MM.1S (cell line): ENCODE measurements around the gene RSPH10B.
"Not testable (repeated sequence)": the region's sequence is repeated elsewhere in the genome, so short reads cannot be mapped to it uniquely, and the experiment has no call there.

ENCODE experiments used
- EZH2phosphoT487 ChIP-seq: fragments of 300-600 bp; sonication (generic); IDR thresholded peaks from 2 replicates; pipeline ENCODE4 v1.6.1; 2018; ENCODE audit warnings: antibody characterized with exemption, low read length
- TF ChIP-seq, protein P1 (sequence below): fragments of 300-600 bp; sonication (generic); IDR thresholded peaks from 2 replicates; pipeline ENCODE4 v1.5.1; 2016; ENCODE audit warnings: antibody characterized with exemption, low read length, mixed read lengths

DNA sequence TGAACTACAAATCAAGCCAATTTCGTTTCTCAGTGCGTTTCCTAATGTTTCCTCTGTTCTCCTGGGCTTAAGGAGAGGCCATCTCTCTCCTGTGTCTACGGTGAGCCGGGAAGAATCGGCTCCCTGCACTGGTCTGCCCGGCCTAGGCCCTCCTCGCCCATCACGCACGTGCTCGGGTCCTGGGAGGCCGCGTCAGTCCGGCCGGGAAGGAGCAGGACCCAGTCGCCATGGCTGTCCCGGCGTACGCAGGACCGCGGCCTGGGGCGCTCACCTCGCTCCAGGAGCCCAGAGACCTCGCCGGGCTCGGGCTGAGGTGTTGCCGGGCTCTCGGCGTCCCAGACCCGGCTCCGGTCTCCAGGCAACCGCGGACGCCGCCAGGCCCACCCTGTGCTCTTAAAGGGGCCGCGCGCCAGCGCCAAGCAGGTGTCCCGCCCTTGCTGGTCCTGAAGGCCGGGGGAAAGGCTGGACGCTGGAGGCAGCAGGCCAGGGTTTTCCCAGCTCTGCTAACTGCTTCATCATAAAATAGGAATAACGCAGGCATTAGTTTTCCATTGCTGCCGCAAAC, at the start of gene RSPH10B:
- TF ChIP-seq, protein P1, sequence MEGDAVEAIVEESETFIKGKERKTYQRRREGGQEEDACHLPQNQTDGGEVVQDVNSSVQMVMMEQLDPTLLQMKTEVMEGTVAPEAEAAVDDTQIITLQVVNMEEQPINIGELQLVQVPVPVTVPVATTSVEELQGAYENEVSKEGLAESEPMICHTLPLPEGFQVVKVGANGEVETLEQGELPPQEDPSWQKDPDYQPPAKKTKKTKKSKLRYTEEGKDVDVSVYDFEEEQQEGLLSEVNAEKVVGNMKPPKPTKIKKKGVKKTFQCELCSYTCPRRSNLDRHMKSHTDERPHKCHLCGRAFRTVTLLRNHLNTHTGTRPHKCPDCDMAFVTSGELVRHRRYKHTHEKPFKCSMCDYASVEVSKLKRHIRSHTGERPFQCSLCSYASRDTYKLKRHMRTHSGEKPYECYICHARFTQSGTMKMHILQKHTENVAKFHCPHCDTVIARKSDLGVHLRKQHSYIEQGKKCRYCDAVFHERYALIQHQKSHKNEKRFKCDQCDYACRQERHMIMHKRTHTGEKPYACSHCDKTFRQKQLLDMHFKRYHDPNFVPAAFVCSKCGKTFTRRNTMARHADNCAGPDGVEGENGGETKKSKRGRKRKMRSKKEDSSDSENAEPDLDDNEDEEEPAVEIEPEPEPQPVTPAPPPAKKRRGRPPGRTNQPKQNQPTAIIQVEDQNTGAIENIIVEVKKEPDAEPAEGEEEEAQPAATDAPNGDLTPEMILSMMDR = not testable (repeated sequence)
- not testable (repeated sequence) for TF ChIP-seq EZH2phosphoT487
